Adrenal gland (tissue), 5 donors: ENCODE results near the gene NFILZ.

Experiments
- POLR2A ChIP-seq, 2 donors: fragments of 450-650 bp; IDR thresholded peaks; one replicate each; pipeline ENCODE4 v1.6.1; 2017; ENCODE audit warnings: antibody characterized with exemption in 2 of 2, mild to moderate bottlenecking in 2 of 2, moderate library complexity in 1 of 2
- TF ChIP-seq, protein P1 (sequence below), 6 experiments: fragments of 450-650 bp in 4 of 6; fragments of 200-600 bp in 2 of 6; sonication (generic) in 1 of 6; IDR thresholded peaks; 1 replicate in 5 of 6; 2 replicates in 1 of 6; pipeline versions ENCODE4 v1.5.1 to v1.8.0; 2016 to 2021; ENCODE audit warnings: antibody characterized with exemption in 6 of 6, mild to moderate bottlenecking in 2 of 6, moderate library complexity in 1 of 6
- donor health status: DM: no; HTN: no; CAD: no.

GRCh38 chr19:8638078-8638619 is 7.7 kb downstream of the NFILZ start:
- TF ChIP-seq, protein P1, sequence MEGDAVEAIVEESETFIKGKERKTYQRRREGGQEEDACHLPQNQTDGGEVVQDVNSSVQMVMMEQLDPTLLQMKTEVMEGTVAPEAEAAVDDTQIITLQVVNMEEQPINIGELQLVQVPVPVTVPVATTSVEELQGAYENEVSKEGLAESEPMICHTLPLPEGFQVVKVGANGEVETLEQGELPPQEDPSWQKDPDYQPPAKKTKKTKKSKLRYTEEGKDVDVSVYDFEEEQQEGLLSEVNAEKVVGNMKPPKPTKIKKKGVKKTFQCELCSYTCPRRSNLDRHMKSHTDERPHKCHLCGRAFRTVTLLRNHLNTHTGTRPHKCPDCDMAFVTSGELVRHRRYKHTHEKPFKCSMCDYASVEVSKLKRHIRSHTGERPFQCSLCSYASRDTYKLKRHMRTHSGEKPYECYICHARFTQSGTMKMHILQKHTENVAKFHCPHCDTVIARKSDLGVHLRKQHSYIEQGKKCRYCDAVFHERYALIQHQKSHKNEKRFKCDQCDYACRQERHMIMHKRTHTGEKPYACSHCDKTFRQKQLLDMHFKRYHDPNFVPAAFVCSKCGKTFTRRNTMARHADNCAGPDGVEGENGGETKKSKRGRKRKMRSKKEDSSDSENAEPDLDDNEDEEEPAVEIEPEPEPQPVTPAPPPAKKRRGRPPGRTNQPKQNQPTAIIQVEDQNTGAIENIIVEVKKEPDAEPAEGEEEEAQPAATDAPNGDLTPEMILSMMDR (IDR thresholded peaks at IDR 0.05): no peak
- TF ChIP-seq POLR2A (IDR thresholded peaks at IDR 0.05): no peak
